T-helper 1 cell treated with Interleukin-12 subunit alpha and Interleukin-12 subunit beta and Interleukin-4 antibody, amounts not matched to agents 30 μg/mL and 1 μg/mL, for 36 hours (primary cell): ENCODE data around the gene TMED10.
"Not testable (repeated sequence)": the region's sequence is repeated elsewhere in the genome, so short reads cannot be mapped to it uniquely, and the experiment has no call there.

Experiments
- H3K27ac Mint-ChIP-seq: one replicate; pipeline ENCODE4 v1.8.0; 2021; ENCODE audit warnings: mild to moderate bottlenecking, mixed read lengths
- H3K27me3 Mint-ChIP-seq: one replicate; pipeline ENCODE4 v1.8.0; 2021; ENCODE audit warnings: low read depth, mixed read lengths
- H3K36me3 Mint-ChIP-seq: one replicate; pipeline ENCODE4 v1.8.0; 2021; ENCODE audit warnings: low read depth, mixed read lengths
- H3K4me1 Mint-ChIP-seq: one replicate; pipeline ENCODE4 v1.8.0; 2021; ENCODE audit warnings: low read depth, mixed read lengths
- H3K4me3 Mint-ChIP-seq: one replicate; pipeline ENCODE4 v1.8.0; 2021; ENCODE audit warnings: mild to moderate bottlenecking, moderate library complexity, mixed read lengths
- H3K9me3 Mint-ChIP-seq: one replicate; pipeline ENCODE4 v1.8.0; 2021; ENCODE audit warnings: mixed read lengths

The TMED10 gene

GRCh38 chr14:75156901-75157300 lies 19.5 kb downstream of the TMED10 start:
- Mint-ChIP-seq H3K9me3 (no peaks in the 10 kb centered on the region), H3K27ac (peak overlapping the region; percentile 54), H3K36me3 (peaks cover under 1% of the 10 kb centered on the region), H3K27me3 (no peaks in the 10 kb centered on the region), H3K4me1 (peaks cover 47% of the 10 kb centered on the region), H3K4me3 (peak overlapping the region; percentile 43)

- Mint-ChIP-seq H3K4me3 (no peak overlapping the region), H3K27me3 (no peaks in the 10 kb centered on the region), H3K36me3 (peaks cover 7% of the 10 kb centered on the region), H3K27ac (no peak overlapping the region), H3K4me1 (peaks cover 51% of the 10 kb centered on the region), H3K9me3 (no peaks in the 10 kb centered on the region)
Observed at GRCh38 chr14:75156111-75156510, 20.3 kb downstream of the TMED10 start.

DNA sequence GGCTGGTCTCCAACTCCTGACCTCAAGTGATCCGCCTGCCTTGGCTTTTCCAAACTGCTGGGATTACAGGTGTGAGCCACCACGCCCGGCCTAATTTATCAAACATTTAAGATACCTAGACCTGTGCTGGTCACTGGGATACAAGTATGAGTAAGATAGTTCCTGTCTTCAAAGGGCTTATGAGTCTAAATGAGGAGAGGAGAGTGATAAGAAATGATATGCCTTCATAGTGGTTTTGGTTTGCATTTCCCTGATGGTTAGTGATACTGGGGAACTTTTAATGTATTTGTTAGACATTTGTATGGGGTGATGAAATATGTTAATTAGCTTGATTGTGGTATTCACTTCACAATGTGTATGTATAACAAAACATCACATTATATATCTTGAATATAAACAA lies 21.2 kb downstream of the TMED10 start:
- H3K4me3 Mint-ChIP-seq, result no peak overlapping the region
- H3K27ac Mint-ChIP-seq, result no peak overlapping the region
- H3K4me1 Mint-ChIP-seq, result peaks cover 47% of the 10 kb centered on the region
- peaks cover 7% of the 10 kb centered on the region for H3K36me3 Mint-ChIP-seq
- no peaks in the 10 kb centered on the region for H3K27me3 Mint-ChIP-seq
- H3K9me3 Mint-ChIP-seq, result no peaks in the 10 kb centered on the region

DNA sequence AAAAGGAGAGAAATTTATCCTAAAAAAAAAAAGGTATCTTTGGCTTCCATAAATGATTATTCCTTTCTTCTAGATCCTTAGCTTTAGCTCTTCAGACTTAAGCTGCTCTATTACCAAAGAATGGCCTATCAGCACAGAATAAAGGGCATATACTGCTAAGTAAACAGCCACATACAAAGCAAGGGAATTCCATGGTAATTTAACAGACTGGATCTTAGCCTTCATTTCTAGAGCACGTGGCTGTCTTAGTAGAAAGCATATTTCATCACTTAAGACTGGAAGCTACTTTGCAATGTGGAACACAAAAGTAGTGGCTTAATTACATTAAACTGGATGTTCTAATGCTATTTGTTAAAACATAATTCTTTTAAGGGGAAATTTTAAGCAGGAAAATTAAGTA lies 23.1 kb downstream of the TMED10 start:
- Mint-ChIP-seq H3K4me3 (no peak overlapping the region), H3K9me3 (no peaks in the 10 kb centered on the region), H3K36me3 (peaks cover 14% of the 10 kb centered on the region), H3K27me3 (no peaks in the 10 kb centered on the region), H3K4me1 (peaks cover 38% of the 10 kb centered on the region), H3K27ac (no peak overlapping the region)

DNA sequence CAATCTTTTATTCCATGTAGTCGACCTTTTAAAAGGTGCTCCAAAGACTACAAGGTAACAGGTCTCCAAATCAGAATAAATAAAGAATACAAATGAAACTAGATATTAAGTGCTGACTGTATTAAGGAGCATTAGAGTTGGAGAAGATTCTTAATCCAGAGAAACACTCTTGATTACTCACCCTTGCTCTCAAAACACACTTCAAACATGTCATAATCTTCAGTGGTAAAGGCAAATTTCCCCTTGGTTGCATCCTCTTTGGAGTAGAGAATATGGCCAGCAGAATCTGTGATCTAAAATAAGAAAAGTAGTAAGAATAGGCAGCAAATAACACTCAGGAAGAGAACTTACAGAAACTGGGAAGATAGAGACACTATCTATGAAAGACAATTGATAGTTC lies 24.6 kb downstream of the TMED10 start:
- Mint-ChIP-seq H3K4me3 (no peak overlapping the region), H3K9me3 (no peaks in the 10 kb centered on the region), H3K27me3 (no peaks in the 10 kb centered on the region), H3K27ac (no peak overlapping the region), H3K4me1 (peaks cover 36% of the 10 kb centered on the region), H3K36me3 (peaks cover 15% of the 10 kb centered on the region)

DNA sequence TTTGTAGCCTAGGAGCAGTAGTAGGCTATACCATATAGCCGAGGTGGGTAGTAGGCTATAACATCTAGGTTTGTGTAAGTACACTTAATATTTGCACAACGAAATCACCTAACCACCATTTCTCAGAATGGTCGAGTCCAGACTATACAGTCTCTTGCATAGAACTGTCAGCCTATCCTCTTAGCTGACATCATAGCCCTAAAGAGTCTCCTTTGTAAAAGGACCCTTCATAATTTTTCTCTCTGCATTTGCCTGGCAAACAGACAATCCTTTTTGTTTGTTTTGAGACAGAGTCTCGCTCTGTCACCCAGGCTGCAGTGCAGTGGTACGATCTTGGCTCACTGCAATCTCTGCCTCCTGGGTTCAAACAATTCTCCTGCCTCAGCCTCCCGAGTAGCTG lies 25.8 kb downstream of the TMED10 start:
- Mint-ChIP-seq H3K4me1 (peaks cover 37% of the 10 kb centered on the region), H3K36me3 (peaks cover 23% of the 10 kb centered on the region)
- not testable (repeated sequence) for H3K9me3 Mint-ChIP-seq, H3K27ac Mint-ChIP-seq, H3K4me3 Mint-ChIP-seq, H3K27me3 Mint-ChIP-seq

- Mint-ChIP-seq H3K36me3 (peaks cover 23% of the 10 kb centered on the region), H3K27me3 (no peaks in the 10 kb centered on the region), H3K9me3 (no peaks in the 10 kb centered on the region), H3K27ac (no peak overlapping the region), H3K4me1 (peaks cover 35% of the 10 kb centered on the region), H3K4me3 (no peak overlapping the region)
Observed at GRCh38 chr14:75150150-75150549, 26.3 kb downstream of the TMED10 start.

- peaks cover 35% of the 10 kb centered on the region for H3K36me3 Mint-ChIP-seq
- H3K4me1 Mint-ChIP-seq, result peaks cover 42% of the 10 kb centered on the region
- H3K9me3 Mint-ChIP-seq, result no peaks in the 10 kb centered on the region
- H3K4me3 Mint-ChIP-seq, result no peak overlapping the region
- no peak overlapping the region for H3K27ac Mint-ChIP-seq
- no peaks in the 10 kb centered on the region for H3K27me3 Mint-ChIP-seq
Observed at GRCh38 chr14:75147423-75148071, 28.9 kb downstream of the TMED10 start.

- no peaks in the 10 kb centered on the region for H3K9me3 Mint-ChIP-seq
- peak overlapping the region; percentile 41 for H3K4me3 Mint-ChIP-seq
- H3K36me3 Mint-ChIP-seq, result peaks cover 31% of the 10 kb centered on the region
- H3K4me1 Mint-ChIP-seq, result peaks cover 39% of the 10 kb centered on the region
- peak overlapping the region; percentile 67 for H3K27ac Mint-ChIP-seq
- no peaks in the 10 kb centered on the region for H3K27me3 Mint-ChIP-seq
Observed at GRCh38 chr14:75144944-75145343, 31.5 kb downstream of the TMED10 start.

- Mint-ChIP-seq H3K4me3 (peak overlapping the region; percentile 11), H3K36me3 (peaks cover 27% of the 10 kb centered on the region), H3K9me3 (no peaks in the 10 kb centered on the region), H3K27me3 (no peaks in the 10 kb centered on the region), H3K27ac (no peak overlapping the region), H3K4me1 (peaks cover 45% of the 10 kb centered on the region)
Observed at GRCh38 chr14:75143761-75144527, 32.5 kb downstream of the TMED10 start.

DNA sequence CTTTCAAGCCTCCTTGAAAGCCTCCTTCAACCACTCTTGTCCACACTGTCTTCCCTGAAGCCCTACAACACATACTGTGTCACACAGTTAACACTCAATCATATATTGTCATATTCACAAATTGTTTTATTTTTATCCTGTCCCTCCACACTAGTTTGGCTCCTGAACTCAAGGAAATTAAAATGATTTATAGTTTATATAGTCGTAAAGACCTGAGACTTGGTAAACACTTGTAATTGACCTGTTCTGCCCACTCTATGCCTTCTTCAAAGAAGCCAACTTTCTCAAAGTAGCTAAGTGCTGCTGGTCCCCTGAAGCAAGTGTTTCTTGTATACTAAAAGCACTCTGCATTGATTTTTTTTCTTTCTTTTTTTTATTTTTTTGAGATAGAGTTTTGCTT lies 33.9 kb downstream of the TMED10 start:
- Mint-ChIP-seq H3K27me3 (no peaks in the 10 kb centered on the region), H3K27ac (no peak overlapping the region), H3K36me3 (peaks cover 27% of the 10 kb centered on the region), H3K4me1 (peaks cover 48% of the 10 kb centered on the region), H3K4me3 (no peak overlapping the region), H3K9me3 (no peaks in the 10 kb centered on the region)

DNA sequence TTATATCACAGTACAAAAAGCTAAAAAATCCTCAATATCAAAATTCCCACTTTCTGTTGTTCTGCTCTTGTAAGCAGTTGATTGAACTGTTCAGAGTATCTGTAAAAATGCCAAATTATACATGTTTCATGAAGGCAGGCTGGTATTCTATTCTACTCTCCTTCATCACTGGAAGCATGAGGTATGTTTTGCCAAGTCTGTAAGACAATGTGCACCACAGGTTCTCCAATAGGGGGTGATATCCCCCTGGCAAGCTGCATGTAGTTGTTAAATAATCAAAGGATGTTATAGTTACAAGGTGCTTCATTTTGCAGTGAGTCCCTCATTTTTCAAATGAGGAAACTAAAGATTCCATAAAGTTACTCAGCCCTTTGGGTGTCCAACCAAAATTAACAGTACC lies 34.4 kb downstream of the TMED10 start:
- H3K4me1 Mint-ChIP-seq, result peaks cover 45% of the 10 kb centered on the region
- H3K4me3 Mint-ChIP-seq, result no peak overlapping the region
- peaks cover 27% of the 10 kb centered on the region for H3K36me3 Mint-ChIP-seq
- H3K27ac Mint-ChIP-seq, result no peak overlapping the region
- H3K27me3 Mint-ChIP-seq, result no peaks in the 10 kb centered on the region
- no peaks in the 10 kb centered on the region for H3K9me3 Mint-ChIP-seq

GRCh38 chr14:75141062-75141461 lies 35.4 kb downstream of the TMED10 start:
- Mint-ChIP-seq H3K9me3 (no peaks in the 10 kb centered on the region), H3K27ac (no peak overlapping the region), H3K4me1 (peaks cover 36% of the 10 kb centered on the region), H3K4me3 (no peak overlapping the region), H3K36me3 (peaks cover 19% of the 10 kb centered on the region), H3K27me3 (no peaks in the 10 kb centered on the region)

GRCh38 chr14:75140620-75141019 lies 35.8 kb downstream of the TMED10 start:
- H3K9me3 Mint-ChIP-seq, result no peaks in the 10 kb centered on the region

GRCh38 chr14:75139185-75139584 lies 37.2 kb downstream of the TMED10 start:
- peak overlapping the region; percentile 6 for H3K27ac Mint-ChIP-seq
- no peak overlapping the region for H3K4me3 Mint-ChIP-seq
- H3K9me3 Mint-ChIP-seq, result no peaks in the 10 kb centered on the region
- H3K27me3 Mint-ChIP-seq, result no peaks in the 10 kb centered on the region
- peaks cover 27% of the 10 kb centered on the region for H3K4me1 Mint-ChIP-seq
- H3K36me3 Mint-ChIP-seq, result peaks cover 24% of the 10 kb centered on the region

More at GRCh38 chr14:75140620-75141019, 35.8 kb downstream of the TMED10 start:
- no peak overlapping the region for H3K4me3 Mint-ChIP-seq
- H3K27ac Mint-ChIP-seq, result no peak overlapping the region
- peaks cover 35% of the 10 kb centered on the region for H3K4me1 Mint-ChIP-seq
- H3K36me3 Mint-ChIP-seq, result peaks cover 19% of the 10 kb centered on the region
- no peaks in the 10 kb centered on the region for H3K27me3 Mint-ChIP-seq
